Stimulated activated CD4-positive, alpha-beta T cell treated with anti-CD3 and anti-CD28 coated beads, TNF-alpha, amount 100 ng/mL, for 4 hours (primary cell): ENCODE measurements around the gene DHRS2.
"Not testable (repeated sequence)": the region's sequence is repeated elsewhere in the genome, so short reads cannot be mapped to it uniquely, and the experiment has no call there.

Experiments
- DNase-seq, 3 experiments: peaks; one replicate each; pipeline ENCODE4 v3.0.0-alpha.2; 2020; ENCODE audit warnings: low read depth in 3 of 3

Gene DHRS2

GRCh38 chr14:23636317-23637211 lies at the start of gene DHRS2:
Gene DHRS2, plus strand, starts transcription at chr14:23636364. Its CDS starts 2,501 bp downstream, at chr14:23638865.
- DNase-seq = no peak

GRCh38 chr14:23588884-23589598 lies 47.1 kb upstream of the DHRS2 start:
- peak; percentile 41 to 49 (median 49) for DNase-seq

GRCh38 chr14:23589606-23590005 lies 46.6 kb upstream of the DHRS2 start:
- no peak for DNase-seq

GRCh38 chr14:23590198-23590597 lies 46.0 kb upstream of the DHRS2 start:
- no peak for DNase-seq

GRCh38 chr14:23594191-23594590 lies 42.0 kb upstream of the DHRS2 start:
- not testable (repeated sequence) for DNase-seq

- DNase-seq = no peak
Measured at GRCh38 chr14:23600322-23600707, 35.8 kb upstream of the DHRS2 start.

- no peak for DNase-seq
Measured at GRCh38 chr14:23600806-23601205, 35.4 kb upstream of the DHRS2 start.

- DNase-seq = no peak
Measured at GRCh38 chr14:23601424-23601823, 34.7 kb upstream of the DHRS2 start.

GRCh38 chr14:23601845-23602180 lies 34.4 kb upstream of the DHRS2 start:
- no peak for DNase-seq

- DNase-seq = no peak
Measured at GRCh38 chr14:23602181-23603095, 33.7 kb upstream of the DHRS2 start.

- no peak for DNase-seq
Measured at GRCh38 chr14:23603103-23603502, 33.1 kb upstream of the DHRS2 start.

- DNase-seq = no peak
Measured at GRCh38 chr14:23604148-23604547, 32.0 kb upstream of the DHRS2 start.

GRCh38 chr14:23604675-23605170 lies 31.4 kb upstream of the DHRS2 start:
- no peak for DNase-seq

- DNase-seq = no peak
Measured at GRCh38 chr14:23605931-23606585, 30.1 kb upstream of the DHRS2 start.

GRCh38 chr14:23608454-23608853 lies 27.7 kb upstream of the DHRS2 start:
- no peak for DNase-seq

- DNase-seq = no peak
Measured at GRCh38 chr14:23609001-23609400, 27.2 kb upstream of the DHRS2 start.

- DNase-seq = not testable (repeated sequence)
Measured at GRCh38 chr14:23609411-23610089, 26.6 kb upstream of the DHRS2 start.

- DNase-seq = no peak
Measured at GRCh38 chr14:23610090-23610814, 25.9 kb upstream of the DHRS2 start.

- DNase-seq = no peak
Measured at GRCh38 chr14:23610815-23611289, 25.3 kb upstream of the DHRS2 start.

GRCh38 chr14:23612354-23612732 lies 23.8 kb upstream of the DHRS2 start:
- DNase-seq = no peak
